HepG2 (cell line): ENCODE results near the gene KCNK5. TPM values are rescaled to one million over a fixed set of nuclear protein-coding genes. Genes with fewer than 3 reads are reported as not detected.

Source experiments
- AKAP8 ChIP-seq: sonication (generic); formaldehyde crosslinking; IDR thresholded peaks from 2 replicates; pipeline ENCODE4 v1.5.1; 2020; ENCODE audit warnings: mild to moderate bottlenecking, missing genetic modification reagents
- ASH2L ChIP-seq: fragments of 300-600, 200-600 bp; sonication (generic); IDR thresholded peaks from 2 replicates; pipeline ENCODE4 v1.7.0; 2017; ENCODE audit warnings: low read depth, mild to moderate bottlenecking, moderate library complexity, mixed read lengths, low read length; ENCODE audit not compliant: insufficient read length
- CEBPG ChIP-seq: IDR thresholded peaks from 2 replicates; pipeline ENCODE4 v1.6.1; 2016
- FOXA3 ChIP-seq: IDR thresholded peaks from 2 replicates; pipeline ENCODE4 v1.6.1; 2016; ENCODE audit warnings: missing genetic modification reagents, missing compliant biosample characterization
- PAWR ChIP-seq: sonication (generic); formaldehyde crosslinking; IDR thresholded peaks from 2 replicates; pipeline ENCODE4 v1.4.0; 2020; ENCODE audit warnings: missing genetic modification reagents, mild to moderate bottlenecking, borderline replicate concordance
- PREB ChIP-seq: sonication (generic); formaldehyde crosslinking; IDR thresholded peaks from 2 replicates; pipeline ENCODE4 v1.4.0; 2020; ENCODE audit warnings: missing genetic modification reagents
- SMC3 ChIP-seq: IDR thresholded peaks from 2 replicates; pipeline ENCODE4 v1.6.1; 2011; ENCODE audit warnings: low read length, improper control_type of control experiment
- ZNF562 ChIP-seq: sonication (generic); formaldehyde crosslinking; IDR thresholded peaks from 2 replicates; pipeline ENCODE4 v1.8.0; 2022; ENCODE audit warnings: missing genetic modification reagents, borderline replicate concordance
- ZNF572 ChIP-seq: sonication (generic); formaldehyde crosslinking; IDR thresholded peaks from 2 replicates; pipeline ENCODE4 v1.5.1; 2020; ENCODE audit warnings: mild to moderate bottlenecking, missing genetic modification reagents
- ZNF574 ChIP-seq: sonication (generic); formaldehyde crosslinking; IDR thresholded peaks from 2 replicates; pipeline ENCODE4 v1.4.0; 2020; ENCODE audit warnings: missing genetic modification reagents
- ZNF746 ChIP-seq: sonication (generic); formaldehyde crosslinking; IDR thresholded peaks from 2 replicates; pipeline ENCODE4 v1.8.0; 2022; ENCODE audit warnings: mild to moderate bottlenecking, missing genetic modification reagents
- polyA plus RNA-seq, 8 experiments: library from polyadenylated mRNA; depleted of rRNA in 3 of 8; stranded (reverse) in 7 of 8; unstranded in 1 of 8; fragments of >200 nt; fragmentation: Illumina TruSeq in 4 of 8; extraction: Trizol in 4 of 8; gene quantifications; 2 replicates each; pipeline versions ENCODE4 v1.2.1 to v1.2.3, GENCODE V29; 2011 to 2016; ENCODE audit warnings: low read depth in 4 of 8, missing spikeins in 1 of 8, mixed read lengths in 1 of 8; ENCODE audit not compliant: insufficient read depth in 1 of 8
- total RNA-seq, 5 experiments: library from RNA; depleted of rRNA; stranded (reverse); fragments of >200 nt; fragmentation: Illumina TruSeq; extraction: Trizol; gene quantifications; 2 replicates each; pipeline ENCODE4 v1.2.3, GENCODE V29; 2016; ENCODE audit warnings: low read depth in 1 of 5

KCNK5 gene
- total and polyA plus RNA-seq, 2 of the 13 experiments (the other 11 are each of a cell fraction or from before 2014, with no cell fraction given), result 0.04 TPM; not detected in 1

DNA sequence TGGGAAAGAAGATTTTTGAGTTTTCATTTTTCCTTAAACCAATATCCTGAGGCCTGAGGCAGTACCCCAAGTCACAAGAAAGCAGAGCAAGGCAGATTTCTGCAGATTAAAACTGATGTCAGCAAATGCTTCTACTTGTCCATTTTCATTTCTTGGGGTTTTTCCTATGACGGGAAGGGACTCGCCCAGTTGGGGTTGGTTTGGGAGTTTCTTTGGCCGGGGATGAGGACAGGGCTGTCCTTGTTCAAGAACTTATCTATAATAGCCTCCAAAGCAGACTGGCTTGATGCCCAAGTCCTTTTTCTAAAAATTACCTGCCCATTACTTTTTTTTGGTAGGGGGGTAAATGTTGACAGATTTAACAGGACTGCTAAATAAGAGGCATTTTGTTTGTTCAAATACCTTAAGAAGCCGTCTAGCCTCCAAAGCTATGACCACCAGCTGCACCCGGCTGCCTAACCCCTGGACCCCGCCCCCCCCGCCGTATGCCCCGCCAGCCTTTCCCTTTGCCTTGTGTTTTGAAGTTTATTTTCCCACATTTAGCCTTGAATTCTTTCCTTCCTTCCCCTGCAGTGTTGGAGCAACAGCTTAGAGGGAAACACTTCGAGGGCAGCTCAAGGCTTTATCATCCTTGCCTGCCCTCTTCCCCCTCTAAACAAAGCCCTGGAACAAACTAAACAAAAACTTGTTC is 2.5 kb downstream of the KCNK5 start (continued):
- TF ChIP-seq PREB (CRISPR knock-in tag) (no peak), ZNF562 (no peak), ZNF746 (CRISPR knock-in tag) (no peak), FOXA3 (CRISPR knock-in tag) (no peak), ASH2L (no peak), AKAP8 (CRISPR knock-in tag) (no peak), PAWR (no peak), ZNF574 (no peak), SMC3 (no peak), CEBPG (CRISPR knock-in tag) (no peak), ZNF572 (CRISPR knock-in tag) (no peak)
